ENCODE data around the gene ZP1. TPM values are rescaled to one million over a fixed set of nuclear protein-coding genes. Genes with fewer than 3 reads are reported as not detected.

ZP1 gene, protein sequence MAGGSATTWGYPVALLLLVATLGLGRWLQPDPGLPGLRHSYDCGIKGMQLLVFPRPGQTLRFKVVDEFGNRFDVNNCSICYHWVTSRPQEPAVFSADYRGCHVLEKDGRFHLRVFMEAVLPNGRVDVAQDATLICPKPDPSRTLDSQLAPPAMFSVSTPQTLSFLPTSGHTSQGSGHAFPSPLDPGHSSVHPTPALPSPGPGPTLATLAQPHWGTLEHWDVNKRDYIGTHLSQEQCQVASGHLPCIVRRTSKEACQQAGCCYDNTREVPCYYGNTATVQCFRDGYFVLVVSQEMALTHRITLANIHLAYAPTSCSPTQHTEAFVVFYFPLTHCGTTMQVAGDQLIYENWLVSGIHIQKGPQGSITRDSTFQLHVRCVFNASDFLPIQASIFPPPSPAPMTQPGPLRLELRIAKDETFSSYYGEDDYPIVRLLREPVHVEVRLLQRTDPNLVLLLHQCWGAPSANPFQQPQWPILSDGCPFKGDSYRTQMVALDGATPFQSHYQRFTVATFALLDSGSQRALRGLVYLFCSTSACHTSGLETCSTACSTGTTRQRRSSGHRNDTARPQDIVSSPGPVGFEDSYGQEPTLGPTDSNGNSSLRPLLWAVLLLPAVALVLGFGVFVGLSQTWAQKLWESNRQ
- not detected in 3 replicates for total RNA-seq (2021)
- not detected for Bru-seq, nascent RNA
- long read RNA-seq, experiment 1, partial matches to known transcripts, result 0 of 1 reads
- long read RNA-seq, experiment 1, other reads (novel, unspliced or antisense), result 1 of 1 reads
- long read RNA-seq, experiment 2, result 0 reads
- long read RNA-seq, experiment 3, result 0 reads

DNA sequence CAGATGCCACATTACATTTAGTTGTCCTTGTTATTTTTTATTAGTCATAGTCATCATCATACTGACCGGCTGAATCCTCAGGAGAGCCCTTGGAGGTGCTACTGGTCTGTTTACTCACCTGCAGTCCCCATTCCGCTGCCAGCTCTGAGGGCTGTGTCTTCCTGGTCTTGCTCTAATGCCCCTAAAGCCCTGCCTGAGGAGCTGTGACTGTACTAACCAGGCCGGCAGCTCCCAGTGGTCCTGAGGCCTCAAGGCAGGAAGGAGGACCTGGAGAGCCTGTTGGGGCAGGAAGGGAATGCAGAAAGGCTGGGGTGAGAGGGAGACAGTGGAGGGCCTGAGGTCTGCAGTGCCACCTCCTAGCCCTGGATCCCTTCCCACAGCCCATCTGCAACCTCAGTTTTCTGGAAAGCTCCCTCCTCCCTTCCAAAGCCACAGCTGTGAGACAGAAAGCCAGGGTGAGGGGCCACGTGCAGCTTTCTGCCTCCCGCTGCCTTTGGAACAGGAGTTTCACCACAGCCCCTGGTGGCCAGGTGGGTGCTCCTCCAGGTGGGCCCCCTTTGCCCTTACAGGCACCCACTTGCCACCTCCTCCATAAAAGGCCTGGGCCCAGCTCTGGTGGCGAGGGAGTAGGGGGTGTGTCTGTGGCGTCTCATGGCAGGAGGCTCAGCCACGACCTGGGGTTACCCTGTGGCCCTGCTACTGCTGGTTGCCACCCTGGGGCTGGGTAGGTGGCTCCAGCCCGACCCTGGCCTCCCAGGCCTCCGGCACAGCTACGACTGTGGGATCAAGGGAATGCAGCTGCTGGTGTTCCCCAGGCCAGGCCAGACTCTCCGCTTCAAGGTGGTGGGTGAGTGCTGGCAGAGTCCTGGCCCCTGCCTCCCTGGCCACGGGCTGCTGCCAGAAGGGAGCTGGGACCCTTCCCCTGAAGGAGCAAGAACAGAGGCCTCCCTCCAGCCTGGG is at the start of gene ZP1:
ZP1 (plus strand) TSS at position 632 of the 960 bp plus-strand sequence; CDS start at position 652, 20 bp downstream.
- no peaks in the 10 kb centered on the region for H3K36me3 Mint-ChIP-seq
- no peak for TF ChIP-seq PRRX2 (CRISPR knock-in tag; IDR thresholded peaks at IDR 0.05)
- TF ChIP-seq, protein P1, sequence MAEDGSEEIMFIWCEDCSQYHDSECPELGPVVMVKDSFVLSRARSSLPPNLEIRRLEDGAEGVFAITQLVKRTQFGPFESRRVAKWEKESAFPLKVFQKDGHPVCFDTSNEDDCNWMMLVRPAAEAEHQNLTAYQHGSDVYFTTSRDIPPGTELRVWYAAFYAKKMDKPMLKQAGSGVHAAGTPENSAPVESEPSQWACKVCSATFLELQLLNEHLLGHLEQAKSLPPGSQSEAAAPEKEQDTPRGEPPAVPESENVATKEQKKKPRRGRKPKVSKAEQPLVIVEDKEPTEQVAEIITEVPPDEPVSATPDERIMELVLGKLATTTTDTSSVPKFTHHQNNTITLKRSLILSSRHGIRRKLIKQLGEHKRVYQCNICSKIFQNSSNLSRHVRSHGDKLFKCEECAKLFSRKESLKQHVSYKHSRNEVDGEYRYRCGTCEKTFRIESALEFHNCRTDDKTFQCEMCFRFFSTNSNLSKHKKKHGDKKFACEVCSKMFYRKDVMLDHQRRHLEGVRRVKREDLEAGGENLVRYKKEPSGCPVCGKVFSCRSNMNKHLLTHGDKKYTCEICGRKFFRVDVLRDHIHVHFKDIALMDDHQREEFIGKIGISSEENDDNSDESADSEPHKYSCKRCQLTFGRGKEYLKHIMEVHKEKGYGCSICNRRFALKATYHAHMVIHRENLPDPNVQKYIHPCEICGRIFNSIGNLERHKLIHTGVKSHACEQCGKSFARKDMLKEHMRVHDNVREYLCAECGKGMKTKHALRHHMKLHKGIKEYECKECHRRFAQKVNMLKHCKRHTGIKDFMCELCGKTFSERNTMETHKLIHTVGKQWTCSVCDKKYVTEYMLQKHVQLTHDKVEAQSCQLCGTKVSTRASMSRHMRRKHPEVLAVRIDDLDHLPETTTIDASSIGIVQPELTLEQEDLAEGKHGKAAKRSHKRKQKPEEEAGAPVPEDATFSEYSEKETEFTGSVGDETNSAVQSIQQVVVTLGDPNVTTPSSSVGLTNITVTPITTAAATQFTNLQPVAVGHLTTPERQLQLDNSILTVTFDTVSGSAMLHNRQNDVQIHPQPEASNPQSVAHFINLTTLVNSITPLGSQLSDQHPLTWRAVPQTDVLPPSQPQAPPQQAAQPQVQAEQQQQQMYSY (CRISPR knock-in tag; IDR thresholded peaks at IDR 0.05), result peak; percentile 59; the same call in 1 of the 2 replicates
- TF ChIP-seq ATF1 (CRISPR knock-in tag; IDR thresholded peaks at IDR 0.05), result no peak
- no peak within 1 kb of the TSS for H3K4me3 Mint-ChIP-seq
- H3K9me3 Mint-ChIP-seq, result no peaks in the 10 kb centered on the region
- ATAC-seq (peak; percentile 31; the same call in 1 of the 2 replicates), DNase-seq (ENCODE audit: low spot score) (no peak)
- H3K27me3 Mint-ChIP-seq (ENCODE audit: low read depth), result no peaks in the 10 kb centered on the region; the same call in 1 of the 2 replicates
- H3K27ac Mint-ChIP-seq, result no peak within 1 kb of the TSS
- ChIA-PET POLR2A (interaction anchor here (0.7 kb wide), 1 partner anchor 906 kb away, joined by 4 read pairs; no protein-coding TSS in a partner anchor), CTCF (interaction anchor here (0.5 to 7.9 kb wide), 6 partner anchors 12 to 160 kb away, joined by 4 to 44 read pairs (median 7); partner anchors contain the start of gene PTGDR2)
- H3K4me1 Mint-ChIP-seq, result no peaks in the 10 kb centered on the region

DNA sequence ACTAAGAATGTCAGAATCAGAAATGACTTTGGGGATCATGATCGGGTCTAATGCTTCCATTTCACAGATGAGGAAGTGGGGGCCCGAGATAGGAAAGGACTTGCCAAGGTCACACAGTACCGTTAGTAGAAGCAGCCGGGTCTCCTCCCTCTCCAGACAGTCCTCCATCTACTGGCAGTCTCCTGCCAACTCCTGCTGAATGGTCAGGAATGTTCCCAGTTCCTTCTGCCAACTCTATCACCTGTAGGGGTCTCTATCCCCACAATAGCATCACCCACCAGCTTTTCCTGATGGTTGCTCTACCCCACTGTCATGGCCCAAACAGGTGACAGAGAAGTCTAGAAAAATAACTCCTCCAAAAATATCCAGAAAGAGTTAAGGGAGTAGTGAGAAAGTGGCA is 49.3 kb upstream of the ZP1 start:
- Mint-ChIP-seq H3K27me3 (ENCODE audit: low read depth) (peaks cover 4% of the 10 kb centered on the region; the same call in 1 of the 2 replicates), H3K4me3 (no peak overlapping the region), H3K9me3 (peaks cover 20% of the 10 kb centered on the region), H3K27ac (no peak overlapping the region), H3K4me1 (no peaks in the 10 kb centered on the region), H3K36me3 (peaks cover 13% of the 10 kb centered on the region)
- DNase-seq (ENCODE audit: low spot score), result no peak
- ChIA-PET CTCF (interaction anchor here (0.7 to 1.5 kb wide), 2 partner anchors 13 to 69 kb away, joined by 4 to 5 read pairs; no protein-coding TSS in a partner anchor), POLR2A (no interaction called here)
- peak; percentile 57 for ATAC-seq
- TF ChIP-seq ZNF671 (CRISPR knock-in tag; IDR thresholded peaks at IDR 0.05) (no peak), E2F4 (CRISPR knock-in tag; IDR thresholded peaks at IDR 0.05; ENCODE audit: borderline replicate concordance, low read depth) (no peak), OVOL2 (CRISPR knock-in tag; IDR thresholded peaks at IDR 0.05; ENCODE audit: borderline replicate concordance) (no peak), CBFB (CRISPR knock-in tag; IDR thresholded peaks at IDR 0.05; ENCODE audit: low read depth) (no peak), JUN (CRISPR knock-in tag; IDR thresholded peaks at IDR 0.05) (no peak), PRRX2 (CRISPR knock-in tag; IDR thresholded peaks at IDR 0.05) (no peak), ATF6 (CRISPR knock-in tag; IDR thresholded peaks at IDR 0.05) (no peak), ELF4 (CRISPR knock-in tag; IDR thresholded peaks at IDR 0.05; ENCODE audit: low read depth) (no peak), ETV6 (CRISPR knock-in tag; IDR thresholded peaks at IDR 0.05) (no peak), RELA (CRISPR knock-in tag; IDR thresholded peaks at IDR 0.05; ENCODE audit: borderline replicate concordance) (no peak)
- TF ChIP-seq, protein P2, sequence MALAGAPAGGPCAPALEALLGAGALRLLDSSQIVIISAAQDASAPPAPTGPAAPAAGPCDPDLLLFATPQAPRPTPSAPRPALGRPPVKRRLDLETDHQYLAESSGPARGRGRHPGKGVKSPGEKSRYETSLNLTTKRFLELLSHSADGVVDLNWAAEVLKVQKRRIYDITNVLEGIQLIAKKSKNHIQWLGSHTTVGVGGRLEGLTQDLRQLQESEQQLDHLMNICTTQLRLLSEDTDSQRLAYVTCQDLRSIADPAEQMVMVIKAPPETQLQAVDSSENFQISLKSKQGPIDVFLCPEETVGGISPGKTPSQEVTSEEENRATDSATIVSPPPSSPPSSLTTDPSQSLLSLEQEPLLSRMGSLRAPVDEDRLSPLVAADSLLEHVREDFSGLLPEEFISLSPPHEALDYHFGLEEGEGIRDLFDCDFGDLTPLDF (CRISPR knock-in tag; IDR thresholded peaks at IDR 0.05), result no peak
- TF ChIP-seq, protein P3, sequence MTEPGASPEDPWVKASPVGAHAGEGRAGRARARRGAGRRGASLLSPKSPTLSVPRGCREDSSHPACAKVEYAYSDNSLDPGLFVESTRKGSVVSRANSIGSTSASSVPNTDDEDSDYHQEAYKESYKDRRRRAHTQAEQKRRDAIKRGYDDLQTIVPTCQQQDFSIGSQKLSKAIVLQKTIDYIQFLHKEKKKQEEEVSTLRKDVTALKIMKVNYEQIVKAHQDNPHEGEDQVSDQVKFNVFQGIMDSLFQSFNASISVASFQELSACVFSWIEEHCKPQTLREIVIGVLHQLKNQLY (CRISPR knock-in tag; IDR thresholded peaks at IDR 0.05), result no peak
